AG04449 (cell line): ENCODE results near the gene SCN9A.

Experiments used
- CTCF ChIA-PET: fragments of 350-600 bp; formaldehyde crosslinking; extraction: SDS; loops from one replicate; lab custom pipeline; 2021; ENCODE audit warnings: antibody characterized with exemption; lab: Yijun Ruan, JAX
- POLR2A ChIA-PET: fragments of 400-600, 350-600 bp; formaldehyde crosslinking; extraction: SDS; loops from one replicate; lab custom pipeline; 2020; ENCODE audit warnings: antibody characterized with exemption, inconsistent platforms; lab: Yijun Ruan, JAX
- DNase-seq: peaks from one replicate; pipeline ENCODE4 v3.0.0-alpha.2; 2010; ENCODE audit warnings: low read depth, low spot score
- H3K4me3 ChIP-seq: 2 replicates; pipeline ENCODE4 v1.5.1; 2011; ENCODE audit warnings: low read depth, mild to moderate bottlenecking, control low read depth, low read length
- CTCF ChIP-seq: IDR thresholded peaks from one replicate; pipeline ENCODE4 v1.5.1; 2011; ENCODE audit warnings: mild to moderate bottlenecking, moderate library complexity, low read length, control low read depth, inconsistent platforms; ENCODE audit not compliant: insufficient read depth; ENCODE audit errors: missing control alignments

Gene SCN9A

GRCh38 chr2:166337932-166338331, 37.8 kb downstream of the SCN9A start:
- POLR2A ChIA-PET = no interaction called here
- TF ChIP-seq CTCF = no peak
- CTCF ChIA-PET = no interaction called here
- no peak overlapping the region for H3K4me3 ChIP-seq
- DNase-seq = no peak

GRCh38 chr2:166335284-166335683, 40.5 kb downstream of the SCN9A start:
- CTCF ChIA-PET = interaction anchor here (1.2 kb wide), 1 partner anchor 9 kb away, joined by 3 read pairs; no protein-coding TSS in a partner anchor

GRCh38 chr2:166334805-166335204, 40.9 kb downstream of the SCN9A start:
- POLR2A ChIA-PET = no interaction called here
- H3K4me3 ChIP-seq = no peak overlapping the region
- no peak for TF ChIP-seq CTCF
- DNase-seq = no peak
- CTCF ChIA-PET = interaction anchor here (1.2 kb wide), 1 partner anchor 10 kb away, joined by 3 read pairs; no protein-coding TSS in a partner anchor

More at GRCh38 chr2:166335284-166335683, 40.5 kb downstream of the SCN9A start:
- no peak for TF ChIP-seq CTCF
- POLR2A ChIA-PET = no interaction called here
- H3K4me3 ChIP-seq = no peak overlapping the region
- no peak for DNase-seq

- ChIA-PET CTCF (no interaction called here), POLR2A (no interaction called here)
- H3K4me3 ChIP-seq = no peak overlapping the region
- no peak for TF ChIP-seq CTCF
- no peak for DNase-seq
Observed at GRCh38 chr2:166333801-166334200, 41.9 kb downstream of the SCN9A start.

- H3K4me3 ChIP-seq = no peak overlapping the region
- no peak for TF ChIP-seq CTCF
- CTCF ChIA-PET = no interaction called here
- DNase-seq = no peak
- POLR2A ChIA-PET = no interaction called here
Observed at GRCh38 chr2:166332106-166332505, 43.6 kb downstream of the SCN9A start.

- TF ChIP-seq CTCF = no peak
- POLR2A ChIA-PET = no interaction called here
- CTCF ChIA-PET = no interaction called here
- H3K4me3 ChIP-seq = no peak overlapping the region
- DNase-seq = no peak
Observed at GRCh38 chr2:166331468-166331867, 44.3 kb downstream of the SCN9A start.
